SK-N-SH treated with all-trans-retinoic acid at 6 μM for 48 hours (cell line): ENCODE data around the gene TCERG1L.

Experiments
- ESRRG ChIP-seq: fragments of 250-450 bp; sonication (Bioruptor Pico); IDR thresholded peaks from 2 replicates; pipeline ENCODE4 v1.6.1; 2021; ENCODE audit warnings: mild to moderate bottlenecking
- GLIS3 ChIP-seq: fragments of 250-450 bp; sonication (Bioruptor Pico); IDR thresholded peaks from 2 replicates; pipeline ENCODE4 v1.5.0; 2020; ENCODE audit warnings: mild to moderate bottlenecking, moderate library complexity
- PPARA ChIP-seq: fragments of 250-450 bp; sonication (Bioruptor Pico); IDR thresholded peaks from 2 replicates; pipeline ENCODE4 v1.5.0; 2020; ENCODE audit warnings: mild to moderate bottlenecking, borderline replicate concordance
- TOX ChIP-seq: fragments of 250-450 bp; sonication (Bioruptor Pico); IDR thresholded peaks from 2 replicates; pipeline ENCODE4 v1.8.0; 2021; ENCODE audit warnings: mild to moderate bottlenecking, moderate library complexity, borderline replicate concordance
- ZC3H10 ChIP-seq: fragments of 250-450 bp; sonication (Bioruptor Pico); IDR thresholded peaks from 2 replicates; pipeline ENCODE4 v1.5.1; 2021; ENCODE audit warnings: mild to moderate bottlenecking, moderate library complexity
- ZNF565 ChIP-seq: fragments of 450-650 bp; formaldehyde crosslinking; conservative IDR thresholded peaks from 2 replicates; pipeline ENCODE4 v1.5.0; 2020; ENCODE audit warnings: low read depth, mild to moderate bottlenecking, moderate library complexity
- TF ChIP-seq, protein P1 (sequence below): fragments of 250-450 bp; sonication (Bioruptor Pico); IDR thresholded peaks from 2 replicates; pipeline ENCODE4 v1.5.1; 2020; ENCODE audit warnings: low read depth, mild to moderate bottlenecking, moderate library complexity

DNA sequence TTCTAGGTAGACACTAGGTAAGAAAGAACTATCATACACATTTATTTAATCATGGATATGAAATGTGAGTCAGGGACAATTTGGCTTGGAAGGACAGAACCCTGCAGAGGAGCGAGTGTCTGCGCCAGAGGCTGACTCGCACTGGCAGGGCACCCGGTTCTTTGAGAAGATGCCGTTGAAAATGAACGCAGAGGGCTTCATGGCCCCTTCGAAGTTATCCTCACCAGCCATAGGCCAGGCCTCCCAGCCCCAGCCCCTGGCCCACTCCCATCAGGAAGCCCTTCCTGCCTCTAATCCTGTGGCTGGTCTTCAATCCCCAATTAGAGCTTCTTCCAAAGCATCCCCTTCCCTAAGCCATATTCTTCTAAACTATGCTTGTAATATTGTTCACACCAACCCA is 239.8 kb downstream of the TCERG1L start:
- TF ChIP-seq PPARA (CRISPR knock-in tag): no peak
- TF ChIP-seq TOX (CRISPR knock-in tag): no peak
- no peak for TF ChIP-seq ESRRG (CRISPR knock-in tag)
- no peak for TF ChIP-seq ZNF565
- TF ChIP-seq, protein P1, sequence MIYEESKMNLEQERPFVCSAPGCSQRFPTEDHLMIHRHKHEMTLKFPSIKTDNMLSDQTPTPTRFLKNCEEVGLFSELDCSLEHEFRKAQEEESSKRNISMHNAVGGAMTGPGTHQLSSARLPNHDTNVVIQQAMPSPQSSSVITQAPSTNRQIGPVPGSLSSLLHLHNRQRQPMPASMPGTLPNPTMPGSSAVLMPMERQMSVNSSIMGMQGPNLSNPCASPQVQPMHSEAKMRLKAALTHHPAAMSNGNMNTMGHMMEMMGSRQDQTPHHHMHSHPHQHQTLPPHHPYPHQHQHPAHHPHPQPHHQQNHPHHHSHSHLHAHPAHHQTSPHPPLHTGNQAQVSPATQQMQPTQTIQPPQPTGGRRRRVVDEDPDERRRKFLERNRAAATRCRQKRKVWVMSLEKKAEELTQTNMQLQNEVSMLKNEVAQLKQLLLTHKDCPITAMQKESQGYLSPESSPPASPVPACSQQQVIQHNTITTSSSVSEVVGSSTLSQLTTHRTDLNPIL (CRISPR knock-in tag): no peak
- no peak for TF ChIP-seq ZC3H10
- no peak for TF ChIP-seq GLIS3 (CRISPR knock-in tag)
